ENCODE data around the gene MARK3. TPM values are rescaled to one million over a fixed set of nuclear protein-coding genes. Genes with fewer than 3 reads are reported as not detected.

MARK3 gene
- total and polyA plus RNA-seq, 9 donors: 54.7 to 83.3 (median 59.1) TPM

DNA sequence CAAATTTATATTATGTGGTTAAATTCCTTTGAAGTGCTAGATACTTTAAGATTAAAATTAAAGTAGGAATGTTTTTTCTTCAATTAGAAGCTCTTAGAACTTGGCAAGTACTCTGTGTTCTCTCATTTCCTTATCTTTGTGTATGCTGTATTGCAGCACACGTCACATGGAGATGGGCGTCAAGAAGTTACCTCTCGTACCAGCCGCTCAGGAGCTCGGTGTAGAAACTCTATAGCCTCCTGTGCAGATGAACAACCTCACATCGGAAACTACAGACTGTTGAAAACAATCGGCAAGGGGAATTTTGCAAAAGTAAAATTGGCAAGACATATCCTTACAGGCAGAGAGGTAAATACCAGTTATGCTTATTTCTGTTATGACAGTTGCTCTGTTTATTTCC is 19.7 kb downstream of the MARK3 start:
- DNase-seq: no peak
- no peak overlapping the region for H3K27ac ChIP-seq (ENCODE audit: low read length)
- peaks cover 12% of the 10 kb centered on the region for H3K36me3 ChIP-seq (ENCODE audit: control insufficient read depth, insufficient read depth, low read length)
- H3K4me3 ChIP-seq (ENCODE audit: low read length): no peak overlapping the region
- H3K9me3 ChIP-seq (replicated peaks; ENCODE audit: control insufficient read depth, low read depth, low read length): no peaks in the 10 kb centered on the region
- H3K27me3 ChIP-seq (ENCODE audit: control insufficient read depth, insufficient read depth, low read length): no peaks in the 10 kb centered on the region
- WGBS (ENCODE audit: insufficient coverage): 97% methylated on average over 5 of the region's 7 CpGs
- peaks cover 9% of the 10 kb centered on the region for H3K4me1 ChIP-seq (ENCODE audit: control insufficient read depth, insufficient read depth, low read length)

DNA sequence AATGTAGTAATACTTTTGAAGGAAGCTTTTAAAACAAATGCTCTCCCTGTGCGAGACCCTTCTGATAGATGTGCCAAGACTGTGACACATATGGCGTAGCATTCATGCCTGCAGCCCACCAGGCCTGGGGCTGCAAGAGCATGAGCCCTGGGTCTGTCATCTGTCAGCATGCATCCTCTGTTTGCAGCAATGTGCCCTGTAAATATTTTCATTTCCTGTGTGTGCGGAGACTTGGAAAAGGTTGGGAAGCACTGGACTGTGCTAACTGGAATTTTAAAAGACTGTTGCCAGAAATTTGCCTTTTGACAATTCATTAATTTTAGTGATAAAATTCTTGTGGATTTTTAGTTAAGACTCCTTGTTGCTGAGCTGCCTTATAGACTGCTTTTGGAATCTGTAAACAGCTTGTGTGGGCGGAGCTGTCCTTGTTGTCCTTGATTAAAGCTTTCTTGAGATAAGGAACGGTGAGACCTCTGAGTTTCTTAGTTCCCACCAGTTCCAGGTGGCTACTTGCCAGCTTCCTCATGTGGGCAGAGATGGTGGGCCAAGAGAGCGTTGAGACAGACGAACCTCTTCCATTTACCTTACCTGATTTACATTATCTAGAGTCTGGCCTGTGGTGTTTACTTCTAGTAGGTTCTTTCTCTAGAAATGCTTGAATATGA is 23.4 kb downstream of the MARK3 start:
- no peak overlapping the region for H3K4me3 ChIP-seq (ENCODE audit: low read length)

DNA sequence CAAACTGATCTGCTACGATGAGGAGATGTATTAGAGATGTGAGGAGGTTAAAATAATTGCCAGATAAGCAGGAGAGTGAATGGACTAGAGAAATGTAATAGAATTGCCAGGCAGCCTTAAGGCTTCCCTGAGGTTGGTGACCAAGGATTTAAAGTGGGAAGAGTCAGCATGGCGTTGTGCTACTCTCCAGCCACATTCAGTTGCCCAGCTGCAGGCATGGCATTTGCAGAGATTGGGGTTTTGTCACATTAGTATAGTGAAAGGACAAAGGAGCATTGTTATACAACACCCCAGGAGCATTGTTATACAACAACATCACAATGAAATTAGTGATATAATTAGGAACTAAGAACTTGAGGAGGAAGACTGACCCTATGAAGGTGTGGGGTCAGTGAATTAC is 31.7 kb downstream of the MARK3 start:
- Histone ChIP-seq H3K4me3 (ENCODE audit: low read length) (no peak overlapping the region), H3K27ac (ENCODE audit: low read length) (no peak overlapping the region), H3K27me3 (ENCODE audit: control insufficient read depth, insufficient read depth, low read length) (no peaks in the 10 kb centered on the region), H3K36me3 (ENCODE audit: control insufficient read depth, insufficient read depth, low read length) (peaks cover 10% of the 10 kb centered on the region), H3K9me3 (replicated peaks; ENCODE audit: control insufficient read depth, low read depth, low read length) (no peaks in the 10 kb centered on the region), H3K4me1 (ENCODE audit: control insufficient read depth, insufficient read depth, low read length) (no peaks in the 10 kb centered on the region)
- 87% methylated on average over 2 of the region's 2 CpGs for WGBS (ENCODE audit: insufficient coverage)
- DNase-seq: no peak

More for the DNA sequence above, 23.4 kb downstream of the MARK3 start:
- no peak for DNase-seq
- 80% methylated on average over 4 of the region's 7 CpGs for whole genome bisulfite sequencing (ENCODE audit: insufficient coverage)
- Histone ChIP-seq H3K27ac (ENCODE audit: low read length) (no peak overlapping the region), H3K9me3 (replicated peaks; ENCODE audit: control insufficient read depth, low read depth, low read length) (no peaks in the 10 kb centered on the region), H3K4me1 (ENCODE audit: control insufficient read depth, insufficient read depth, low read length) (no peaks in the 10 kb centered on the region), H3K36me3 (ENCODE audit: control insufficient read depth, insufficient read depth, low read length) (peaks cover 20% of the 10 kb centered on the region), H3K27me3 (ENCODE audit: control insufficient read depth, insufficient read depth, low read length) (no peaks in the 10 kb centered on the region)

DNA sequence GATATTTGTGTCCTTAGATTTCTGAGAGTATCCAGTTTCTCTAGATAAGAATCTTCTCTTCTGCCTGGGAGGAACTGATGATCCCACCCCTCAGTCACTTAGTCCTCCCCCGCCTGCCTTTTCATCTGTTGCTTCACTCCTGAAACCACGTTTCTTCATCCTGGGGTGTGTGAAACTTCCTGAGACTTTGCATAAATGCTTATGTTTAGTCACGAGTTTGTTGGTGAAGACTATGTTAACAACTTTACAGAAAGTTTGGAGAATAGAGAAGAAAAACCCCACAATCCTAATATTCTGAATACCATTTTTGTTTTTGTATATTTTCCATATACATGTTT is 33.2 kb downstream of the MARK3 start:
- H3K4me3 ChIP-seq (ENCODE audit: low read length): no peak overlapping the region
- no CpG with 5 or more reads among the region's 3 CpGs for WGBS (ENCODE audit: insufficient coverage)

DNA sequence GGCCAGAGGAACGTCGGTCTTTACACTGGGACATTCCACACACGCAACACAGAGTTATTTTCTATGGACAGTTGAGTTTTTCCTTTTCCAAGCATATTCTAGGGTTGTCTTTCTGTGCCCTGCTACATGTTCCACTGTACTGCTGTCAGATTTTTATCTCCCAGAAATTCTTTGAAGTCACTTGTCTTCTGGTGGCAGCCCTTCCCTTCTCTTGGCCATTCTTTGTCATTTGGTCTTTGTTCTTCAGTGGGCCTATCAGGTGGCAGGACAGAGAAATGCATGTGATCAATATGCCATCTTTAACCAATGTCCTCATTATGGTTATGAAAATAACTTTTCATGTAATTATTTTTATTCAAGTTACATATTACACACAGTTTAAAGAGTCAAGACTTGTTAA is 36.3 kb downstream of the MARK3 start:
- 87% methylated on average over 3 of the region's 3 CpGs for WGBS (ENCODE audit: insufficient coverage)
- Histone ChIP-seq H3K36me3 (ENCODE audit: control insufficient read depth, insufficient read depth, low read length) (no peaks in the 10 kb centered on the region), H3K27ac (ENCODE audit: low read length) (no peak overlapping the region), H3K27me3 (ENCODE audit: control insufficient read depth, insufficient read depth, low read length) (no peaks in the 10 kb centered on the region), H3K4me3 (ENCODE audit: low read length) (no peak overlapping the region), H3K4me1 (ENCODE audit: control insufficient read depth, insufficient read depth, low read length) (no peaks in the 10 kb centered on the region), H3K9me3 (replicated peaks; ENCODE audit: control insufficient read depth, low read depth, low read length) (no peaks in the 10 kb centered on the region)
- no peak for DNase-seq

More for the DNA sequence above, 33.2 kb downstream of the MARK3 start:
- Histone ChIP-seq H3K36me3 (ENCODE audit: control insufficient read depth, insufficient read depth, low read length) (peaks cover 2% of the 10 kb centered on the region), H3K27ac (ENCODE audit: low read length) (no peak overlapping the region), H3K9me3 (replicated peaks; ENCODE audit: control insufficient read depth, low read depth, low read length) (no peaks in the 10 kb centered on the region), H3K4me1 (ENCODE audit: control insufficient read depth, insufficient read depth, low read length) (no peaks in the 10 kb centered on the region), H3K27me3 (ENCODE audit: control insufficient read depth, insufficient read depth, low read length) (no peaks in the 10 kb centered on the region)
- DNase-seq: no peak

DNA sequence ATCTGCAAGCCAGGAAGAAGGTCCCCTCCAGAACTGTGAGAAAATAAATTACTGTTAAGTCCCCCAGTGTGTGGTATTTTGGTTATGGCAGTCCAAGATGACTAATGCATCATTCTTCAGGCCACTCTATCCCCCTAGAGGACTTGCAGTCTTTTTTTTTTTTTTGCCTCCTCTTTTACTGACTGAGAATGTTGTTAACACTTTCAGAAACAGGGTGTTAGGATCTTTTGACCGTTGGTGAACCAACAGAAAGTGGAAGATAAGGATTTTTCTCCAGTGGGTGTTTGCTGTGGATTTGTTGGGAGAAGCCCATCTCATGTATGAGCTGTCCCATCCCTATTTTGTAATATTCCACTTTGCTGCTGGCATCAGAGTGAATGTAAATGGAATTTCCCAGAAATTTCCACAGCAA is 37.8 kb downstream of the MARK3 start:
- Histone ChIP-seq H3K36me3 (ENCODE audit: control insufficient read depth, insufficient read depth, low read length) (no peaks in the 10 kb centered on the region), H3K27ac (ENCODE audit: low read length) (no peak overlapping the region), H3K4me3 (ENCODE audit: low read length) (no peak overlapping the region), H3K4me1 (ENCODE audit: control insufficient read depth, insufficient read depth, low read length) (no peaks in the 10 kb centered on the region), H3K27me3 (ENCODE audit: control insufficient read depth, insufficient read depth, low read length) (no peaks in the 10 kb centered on the region), H3K9me3 (replicated peaks; ENCODE audit: control insufficient read depth, low read depth, low read length) (no peaks in the 10 kb centered on the region)
- no CpG with 5 or more reads among the region's 1 CpG for WGBS (ENCODE audit: insufficient coverage)
- no peak for DNase-seq

DNA sequence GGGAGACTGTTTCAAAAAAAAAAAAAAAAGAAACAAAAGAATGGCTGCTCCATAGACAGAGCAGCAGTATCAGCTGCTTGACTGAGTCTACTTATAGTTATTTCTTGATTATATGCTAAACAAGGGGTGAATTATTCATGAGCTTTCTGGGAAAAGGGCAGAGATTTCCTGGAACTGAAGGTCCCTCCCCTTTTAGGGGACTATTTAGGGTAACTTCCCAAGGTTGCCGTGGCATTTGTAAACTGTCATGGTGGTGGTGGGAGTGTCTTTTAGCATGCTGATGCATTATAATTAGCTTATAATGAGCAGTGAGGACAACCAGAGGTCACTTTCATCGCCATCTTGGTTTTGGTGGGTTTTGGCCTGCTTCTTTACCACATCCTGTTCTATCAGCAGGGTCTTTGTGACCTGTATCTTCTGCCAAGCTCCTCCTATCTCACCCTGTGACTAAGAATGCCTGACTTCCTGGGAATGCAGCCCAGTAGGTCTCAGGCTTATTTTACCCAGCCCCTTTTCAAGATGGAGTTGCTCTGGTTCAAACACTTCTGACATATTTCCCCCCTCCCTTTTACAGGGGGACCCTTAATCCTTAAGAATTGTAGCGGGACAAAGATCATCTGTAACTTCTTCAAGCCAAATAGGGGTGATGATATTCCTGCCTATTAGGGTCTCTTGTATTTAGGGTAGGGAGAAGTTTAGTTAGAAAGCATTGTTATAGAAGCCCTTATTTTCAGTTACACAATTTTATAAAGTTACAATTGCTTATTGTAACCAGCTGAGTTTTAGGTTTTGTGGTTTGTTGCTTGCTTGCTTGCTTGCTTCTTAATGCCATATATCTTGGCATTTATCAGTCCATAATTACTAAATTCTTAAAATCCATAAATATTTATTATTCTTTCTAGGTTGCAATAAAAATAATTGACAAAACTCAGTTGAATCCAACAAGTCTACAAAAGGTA is 42.5 kb downstream of the MARK3 start:
- Histone ChIP-seq H3K9me3 (replicated peaks; ENCODE audit: control insufficient read depth, low read depth, low read length) (no peaks in the 10 kb centered on the region), H3K27me3 (ENCODE audit: control insufficient read depth, insufficient read depth, low read length) (no peaks in the 10 kb centered on the region), H3K4me3 (ENCODE audit: low read length) (no peak overlapping the region), H3K27ac (ENCODE audit: low read length) (no peak overlapping the region), H3K4me1 (ENCODE audit: control insufficient read depth, insufficient read depth, low read length) (no peaks in the 10 kb centered on the region), H3K36me3 (ENCODE audit: control insufficient read depth, insufficient read depth, low read length) (no peaks in the 10 kb centered on the region)
- peak; percentile 24 for DNase-seq
- WGBS (ENCODE audit: insufficient coverage): no CpG with 5 or more reads among the region's 3 CpGs

DNA sequence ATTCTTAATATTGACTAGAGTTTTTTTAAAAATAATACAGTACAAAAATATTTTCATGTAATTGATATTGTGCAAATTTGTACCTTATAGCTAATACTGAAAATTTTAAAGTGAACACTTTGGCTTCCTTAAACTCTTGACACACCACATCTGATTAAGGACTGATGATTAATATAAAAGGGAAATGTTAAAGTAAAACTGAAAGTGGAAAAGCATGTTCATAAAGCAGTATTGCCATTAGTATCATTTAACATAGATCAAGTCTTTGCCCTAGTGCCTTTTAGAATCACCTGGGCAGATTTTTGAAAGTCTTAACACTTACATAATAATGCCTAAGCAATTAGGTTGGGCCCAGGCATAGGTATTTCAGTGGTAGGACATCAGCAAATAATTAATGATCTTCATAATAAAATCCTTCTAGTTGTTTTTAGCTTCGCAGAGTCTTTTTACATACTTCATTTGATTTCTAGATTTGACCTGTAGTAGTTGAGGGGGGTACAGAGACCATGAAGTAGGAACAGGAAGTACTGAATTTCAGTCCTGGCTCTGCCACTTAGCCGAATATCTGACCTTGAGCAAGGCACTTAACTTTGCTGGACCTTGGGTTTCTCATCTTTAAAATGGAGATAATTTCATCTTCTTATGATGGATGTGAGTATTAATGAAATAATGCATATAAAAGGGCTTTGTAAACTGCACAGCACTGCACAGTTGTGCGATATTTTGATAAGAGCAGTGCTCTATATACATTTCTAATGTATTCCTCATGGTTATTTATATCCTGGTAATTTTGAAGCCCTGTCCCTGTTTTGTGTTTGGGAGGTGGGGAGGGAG is 43.7 kb downstream of the MARK3 start:
- no peaks in the 10 kb centered on the region for H3K9me3 ChIP-seq (replicated peaks; ENCODE audit: control insufficient read depth, low read depth, low read length)
- H3K4me1 ChIP-seq (ENCODE audit: control insufficient read depth, insufficient read depth, low read length): no peaks in the 10 kb centered on the region
- no peak for DNase-seq
- no peak overlapping the region for H3K4me3 ChIP-seq (ENCODE audit: low read length)
- H3K27ac ChIP-seq (ENCODE audit: low read length): no peak overlapping the region
- peaks cover under 1% of the 10 kb centered on the region for H3K36me3 ChIP-seq (ENCODE audit: control insufficient read depth, insufficient read depth, low read length)
- WGBS (ENCODE audit: insufficient coverage): no CpG with 5 or more reads among the region's 3 CpGs
- H3K27me3 ChIP-seq (ENCODE audit: control insufficient read depth, insufficient read depth, low read length): no peaks in the 10 kb centered on the region

DNA sequence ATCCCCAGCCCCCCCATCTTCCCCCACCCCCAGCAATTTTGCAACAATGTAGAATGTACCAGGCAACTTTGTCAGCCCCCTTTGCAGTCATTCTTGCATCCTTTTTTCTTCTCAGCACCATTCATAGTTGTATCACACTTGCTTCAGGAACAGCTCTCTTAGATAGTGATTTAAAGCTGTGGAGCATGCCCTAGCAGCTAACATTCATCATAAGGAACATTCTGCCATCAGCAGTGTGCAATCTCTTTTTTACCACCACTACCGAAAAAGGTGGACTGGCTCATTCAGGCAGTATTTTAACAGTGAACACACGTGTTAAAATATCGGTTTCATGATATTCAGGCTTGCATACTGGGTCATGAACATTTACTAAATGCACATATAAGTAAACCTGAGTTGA is 45.1 kb downstream of the MARK3 start:
- Histone ChIP-seq H3K27me3 (ENCODE audit: control insufficient read depth, insufficient read depth, low read length) (no peaks in the 10 kb centered on the region), H3K36me3 (ENCODE audit: control insufficient read depth, insufficient read depth, low read length) (peaks cover 7% of the 10 kb centered on the region), H3K4me3 (ENCODE audit: low read length) (no peak overlapping the region), H3K27ac (ENCODE audit: low read length) (no peak overlapping the region), H3K4me1 (ENCODE audit: control insufficient read depth, insufficient read depth, low read length) (peaks cover 3% of the 10 kb centered on the region), H3K9me3 (replicated peaks; ENCODE audit: control insufficient read depth, low read depth, low read length) (no peaks in the 10 kb centered on the region)
- no peak for DNase-seq
- 86% methylated on average over 1 of the region's 3 CpGs for WGBS (ENCODE audit: insufficient coverage)

DNA sequence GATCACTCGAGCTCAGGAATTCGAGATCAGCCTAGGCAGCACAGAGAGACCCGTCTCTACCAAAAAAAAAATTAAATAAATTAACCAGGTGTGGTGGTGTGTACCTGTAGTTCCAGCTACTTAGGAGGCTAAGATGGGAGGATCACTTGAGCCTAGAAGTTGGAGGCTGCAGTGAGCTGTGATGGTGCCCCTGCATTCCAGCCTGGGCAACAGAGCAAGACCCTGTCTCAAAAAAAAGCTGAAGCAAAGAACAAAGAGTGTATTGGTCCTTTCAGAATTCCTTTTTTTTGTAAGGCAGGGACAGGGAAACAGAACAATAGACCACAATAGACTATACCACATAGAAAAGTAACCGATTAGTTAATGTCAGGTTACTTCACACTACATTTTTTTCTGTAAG is 47.4 kb downstream of the MARK3 start:
- H3K27me3 ChIP-seq (ENCODE audit: control insufficient read depth, insufficient read depth, low read length): no peaks in the 10 kb centered on the region
- H3K9me3 ChIP-seq (replicated peaks; ENCODE audit: control insufficient read depth, low read depth, low read length): no peaks in the 10 kb centered on the region
- peaks cover 8% of the 10 kb centered on the region for H3K36me3 ChIP-seq (ENCODE audit: control insufficient read depth, insufficient read depth, low read length)
- H3K4me1 ChIP-seq (ENCODE audit: control insufficient read depth, insufficient read depth, low read length): peaks cover 3% of the 10 kb centered on the region
- no CpG with 5 or more reads among the region's 4 CpGs for WGBS (ENCODE audit: insufficient coverage)
- no peak overlapping the region for H3K4me3 ChIP-seq (ENCODE audit: low read length)
- no peak overlapping the region for H3K27ac ChIP-seq (ENCODE audit: low read length)
- no peak for DNase-seq
